Urothelium cell line (cell line): ENCODE results near the gene ATOX1.
"Not testable (repeated sequence)": the region's sequence is repeated elsewhere in the genome, so short reads cannot be mapped to it uniquely, and the experiment has no call there.

Source experiments
- DNase-seq: peaks from one replicate; pipeline ENCODE4 v3.0.0; 2011; ENCODE audit warnings: low spot score, mixed read lengths
- FAIRE-seq: peaks from 2 replicates; lab custom pipeline; 2011; peaks lifted over from hg19 to GRCh38; lab: Jason Lieb, UNC

The ATOX1 gene

GRCh38 chr5:151758430-151759241, at the start of gene ATOX1:
Gene ATOX1 (minus strand): TSS chr5:151758631. CDS start chr5:151758551, 80 bp downstream.
- DNase-seq, result peak; percentile 99
- peak; percentile 88 for FAIRE-seq

GRCh38 chr5:151805414-151806223, 47.2 kb upstream of the ATOX1 start:
- DNase-seq (no peak), FAIRE-seq (no peak)

DNA sequence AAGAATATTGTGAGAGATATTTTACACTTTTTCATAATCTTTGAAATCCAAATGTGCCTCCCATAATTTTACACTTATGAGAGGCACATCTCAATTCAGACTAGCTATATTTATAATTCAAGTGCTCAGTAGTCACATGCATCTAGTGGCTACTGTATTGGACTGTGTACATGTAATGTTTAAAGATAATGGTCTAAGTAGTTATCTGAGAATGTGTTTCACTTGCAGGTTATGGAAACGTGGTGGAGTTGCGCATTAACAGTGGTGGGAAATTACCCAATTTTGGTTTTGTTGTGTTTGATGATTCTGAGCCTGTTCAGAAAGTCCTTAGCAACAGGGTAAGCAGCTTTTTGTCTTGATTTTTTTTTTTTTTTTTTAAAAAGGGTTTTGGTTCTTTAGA, 42.1 kb upstream of the ATOX1 start:
- DNase-seq, result no peak
- no peak for FAIRE-seq

- DNase-seq (no peak), FAIRE-seq (no peak)
Observed at GRCh38 chr5:151799407-151799806, 41.0 kb upstream of the ATOX1 start.

- FAIRE-seq (no peak), DNase-seq (no peak)
Observed at GRCh38 chr5:151798674-151799073, 40.2 kb upstream of the ATOX1 start.

GRCh38 chr5:151795426-151795825, 37.0 kb upstream of the ATOX1 start:
- FAIRE-seq, result no peak
- no peak for DNase-seq

DNA sequence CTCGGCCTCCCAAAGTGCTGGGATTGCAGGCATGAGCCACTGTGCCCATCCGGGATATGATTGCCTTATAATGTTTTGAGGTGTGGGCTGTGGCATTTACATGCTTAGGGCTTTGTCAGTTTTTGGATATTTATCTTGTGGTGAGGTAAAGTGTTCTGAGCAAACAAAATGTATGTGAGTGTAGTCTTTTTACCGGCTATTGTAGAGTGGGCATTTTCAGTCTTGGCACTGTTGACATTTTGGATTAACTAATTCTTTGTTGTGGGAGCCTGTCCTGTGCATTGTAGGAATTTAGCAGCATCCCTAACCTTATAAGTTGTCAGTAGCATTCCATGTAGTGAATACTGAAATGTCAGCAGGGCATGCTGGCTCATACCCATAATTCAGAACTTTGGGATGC, 34.9 kb upstream of the ATOX1 start:
- DNase-seq (no peak), FAIRE-seq (no peak)

- DNase-seq, result no peak
- no peak for FAIRE-seq
Observed at GRCh38 chr5:151787817-151788216, 29.4 kb upstream of the ATOX1 start.

- no peak for FAIRE-seq
- DNase-seq, result no peak
Observed at GRCh38 chr5:151786468-151786867, 28.0 kb upstream of the ATOX1 start.

GRCh38 chr5:151784141-151784540, 25.7 kb upstream of the ATOX1 start:
- no peak for FAIRE-seq
- no peak for DNase-seq

GRCh38 chr5:151783664-151784063, 25.2 kb upstream of the ATOX1 start:
- not testable (repeated sequence) for DNase-seq, FAIRE-seq

- DNase-seq (no peak), FAIRE-seq (no peak)
Observed at GRCh38 chr5:151781201-151781600, 22.8 kb upstream of the ATOX1 start.

- no peak for FAIRE-seq
- no peak for DNase-seq
Observed at GRCh38 chr5:151780348-151780747, 21.9 kb upstream of the ATOX1 start.

DNA sequence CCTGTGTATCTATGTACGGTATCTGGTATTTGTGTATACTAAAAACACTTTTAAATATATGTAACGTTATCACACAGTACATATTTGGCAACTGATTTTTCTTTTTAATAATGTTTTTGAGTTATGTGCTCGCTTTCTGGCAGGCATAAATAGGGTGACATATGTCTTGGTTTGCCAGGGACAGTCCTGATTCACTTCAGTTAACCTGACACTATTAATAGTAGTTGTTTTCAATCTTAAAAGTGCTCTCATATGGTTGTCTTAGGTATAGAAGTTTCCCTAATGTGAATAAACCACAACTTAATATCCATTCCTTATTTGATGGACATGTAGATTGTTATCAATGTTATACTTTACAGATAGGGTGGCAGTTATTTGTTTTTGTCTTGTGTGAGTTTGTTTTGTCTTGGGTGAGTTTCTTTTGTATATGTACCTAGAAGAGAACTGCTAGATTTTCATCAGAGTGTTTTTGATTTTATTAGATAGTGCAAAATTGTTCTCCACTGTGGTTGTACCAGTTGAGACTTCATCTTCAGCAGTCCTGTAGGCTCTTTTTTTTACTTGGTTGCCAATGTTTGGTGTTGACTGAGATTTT, 21.2 kb upstream of the ATOX1 start:
- no peak for FAIRE-seq
- DNase-seq, result no peak

DNA sequence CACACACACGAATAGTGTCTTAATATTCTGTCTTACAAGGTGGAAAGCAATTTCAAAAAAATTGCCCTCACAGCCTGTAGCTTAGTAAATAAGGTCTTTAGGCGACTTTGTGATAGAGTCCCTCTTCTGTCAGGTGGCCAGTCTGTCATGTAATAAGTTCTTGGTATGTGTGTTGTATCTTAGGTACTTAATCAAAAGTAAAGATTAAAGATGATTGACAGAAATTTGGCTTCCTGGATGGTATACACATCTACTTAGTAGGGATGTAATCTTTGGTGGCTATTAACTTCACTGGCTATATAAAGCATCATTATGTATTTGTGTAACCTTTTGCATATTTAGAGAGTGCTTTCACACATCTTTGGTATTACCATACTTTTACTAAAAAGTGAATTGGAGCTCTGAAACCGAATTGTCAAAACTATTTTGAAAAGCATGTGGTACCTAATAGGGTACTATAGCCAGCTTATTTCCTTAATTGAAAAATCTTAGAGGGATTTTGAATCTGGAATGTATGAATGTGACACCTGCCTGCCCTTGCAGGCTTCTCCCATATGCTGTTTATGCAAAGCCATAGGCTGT, 16.7 kb upstream of the ATOX1 start:
- DNase-seq (no peak), FAIRE-seq (no peak)

DNA sequence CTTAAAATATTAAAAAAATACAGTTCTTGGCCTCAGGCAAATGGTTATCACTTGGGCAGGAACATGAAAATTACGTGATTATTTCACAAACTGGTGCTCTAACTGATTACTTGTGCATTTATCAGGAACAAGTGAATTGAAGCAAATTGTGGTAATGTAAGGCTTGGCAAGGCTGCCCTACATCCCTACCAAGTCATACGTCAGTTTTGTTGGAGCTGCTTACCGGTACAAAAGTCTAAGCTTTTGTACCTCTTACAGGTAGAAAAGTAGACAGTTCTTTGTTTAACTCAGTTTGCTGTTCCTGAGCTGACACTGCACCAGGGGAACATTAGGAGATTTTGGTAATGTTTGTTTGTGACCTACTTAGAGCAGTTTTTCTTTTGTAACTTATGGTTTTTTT, 15.5 kb upstream of the ATOX1 start:
- DNase-seq (no peak), FAIRE-seq (no peak)

DNA sequence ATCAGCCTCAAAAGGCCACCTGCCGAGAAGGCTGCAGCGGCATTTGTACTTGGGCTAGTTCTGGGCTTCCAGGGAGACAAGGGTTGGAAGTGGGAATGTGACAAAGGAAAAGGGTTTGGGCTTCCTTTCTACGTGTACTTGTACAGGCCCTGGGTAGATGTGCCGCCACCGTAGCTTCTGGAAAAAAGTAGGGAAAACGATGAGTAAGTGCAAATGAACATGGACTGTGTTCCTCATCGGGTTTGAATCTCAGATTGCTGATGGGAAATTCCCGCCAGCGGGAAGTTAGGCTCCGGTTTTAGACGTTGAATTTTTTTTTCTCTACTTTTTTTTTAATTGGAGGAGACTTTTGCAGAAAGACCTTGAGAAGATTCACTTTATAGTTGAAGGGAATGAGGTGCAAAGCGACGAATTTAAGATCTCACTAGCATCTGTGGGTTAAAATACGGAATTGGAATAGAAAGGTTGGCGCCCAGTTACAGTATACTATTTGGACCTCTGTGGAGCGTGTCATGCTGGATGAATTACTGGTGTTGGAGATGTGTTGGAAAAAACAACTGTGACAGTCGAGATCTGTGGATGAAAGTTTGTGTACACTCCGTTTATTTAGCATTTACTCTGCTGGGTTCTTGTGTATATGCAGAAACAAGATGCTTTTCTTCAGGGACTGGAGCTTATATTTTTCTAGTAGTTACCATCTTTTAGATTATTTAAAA, 14.6 kb upstream of the ATOX1 start:
- DNase-seq, result peak; percentile 9
- no peak for FAIRE-seq

- peak; percentile 76 for DNase-seq
- FAIRE-seq, result no peak
Observed at GRCh38 chr5:151772029-151772845, 13.8 kb upstream of the ATOX1 start.

DNA sequence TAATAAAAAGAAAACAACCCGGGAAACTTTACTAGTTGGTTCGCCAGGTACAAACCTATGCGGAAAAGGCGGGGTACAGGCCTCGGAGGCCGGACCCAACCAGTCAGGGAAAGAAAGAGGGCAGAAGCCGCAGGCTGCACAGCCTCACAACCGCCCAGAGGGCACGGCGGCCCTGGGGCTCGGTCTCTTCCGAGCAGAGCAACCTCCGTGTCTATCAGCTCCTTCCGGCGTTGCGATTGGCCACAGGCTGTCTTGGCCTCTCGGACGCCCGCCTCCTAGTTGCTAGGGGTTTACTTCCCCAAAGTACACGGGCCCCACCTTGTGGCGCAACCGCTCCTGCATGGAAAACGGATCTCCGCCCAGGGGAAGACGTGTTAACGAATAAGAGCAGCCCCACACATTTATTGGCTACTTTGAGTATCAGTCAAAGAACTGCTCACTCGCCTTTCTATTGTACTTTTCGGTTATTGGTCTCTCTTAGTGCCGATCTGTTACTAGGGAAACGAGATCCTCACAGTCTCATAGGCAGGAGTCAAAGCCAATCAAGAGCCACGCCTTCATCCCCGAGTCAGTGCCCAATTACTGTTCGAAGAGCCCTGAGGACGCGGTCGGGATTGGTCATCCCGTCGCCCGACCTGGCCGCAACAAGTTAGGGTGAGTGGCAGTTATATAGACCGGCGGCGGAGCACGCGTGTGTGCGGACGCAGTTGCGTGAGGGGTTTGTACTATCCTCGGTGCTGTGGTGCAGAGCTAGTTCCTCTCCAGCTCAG, 13.0 kb upstream of the ATOX1 start, which contains the start of gene G3BP1:
TSS of gene G3BP1 (plus strand) at position 696 of the 770 bp plus-strand sequence. CDS start 14,667 bp downstream, outside the sequence.
- DNase-seq, result peak; percentile 97
- FAIRE-seq, result peak; percentile 99
